Measurements from ENCODE around the gene CCDC6. TPM values are rescaled to one million over a fixed set of nuclear protein-coding genes. Genes with fewer than 3 reads are reported as not detected.
A peak's percentile ranks its signal among the peaks of the same experiment; 100 is the strongest.

The CCDC6 gene
- total RNA-seq, 1 donor from 2014 or later = 41.5 TPM

- peaks cover 23% of the 10 kb centered on the region for H3K4me1 Mint-ChIP-seq
- peak overlapping the region; percentile 7 for H3K27ac Mint-ChIP-seq (ENCODE audit: unreplicated experiment)
- DNase-seq (ENCODE audit: low read depth, low spot score) = no peak
Observed at GRCh38 chr10:59873896-59874295, 32.5 kb downstream of the CCDC6 start.

GRCh38 chr10:59872892-59873463 is 33.4 kb downstream of the CCDC6 start:
- no peaks in the 10 kb centered on the region for H3K27me3 Mint-ChIP-seq (ENCODE audit: low read depth)
- H3K9me3 Mint-ChIP-seq = no peaks in the 10 kb centered on the region
- no peak overlapping the region for H3K4me3 Mint-ChIP-seq
- H3K4me1 Mint-ChIP-seq = peaks cover 23% of the 10 kb centered on the region
- no peak overlapping the region for H3K27ac Mint-ChIP-seq (ENCODE audit: unreplicated experiment)
- no peak for DNase-seq (ENCODE audit: low read depth, low spot score)
- no peaks in the 10 kb centered on the region for H3K36me3 Mint-ChIP-seq (ENCODE audit: low read depth)
- TF ChIP-seq CTCF (conservative IDR thresholded peaks at IDR 0.05) = no peak

More at GRCh38 chr10:59873896-59874295, 32.5 kb downstream of the CCDC6 start:
- Mint-ChIP-seq H3K4me3 (no peak overlapping the region), H3K27me3 (ENCODE audit: low read depth) (no peaks in the 10 kb centered on the region), H3K9me3 (no peaks in the 10 kb centered on the region), H3K36me3 (ENCODE audit: low read depth) (no peaks in the 10 kb centered on the region)
- no peak for TF ChIP-seq CTCF (conservative IDR thresholded peaks at IDR 0.05)

- no peak for DNase-seq (ENCODE audit: low read depth, low spot score)
- Mint-ChIP-seq H3K4me1 (peaks cover 17% of the 10 kb centered on the region), H3K27me3 (ENCODE audit: low read depth) (no peaks in the 10 kb centered on the region), H3K36me3 (ENCODE audit: low read depth) (no peaks in the 10 kb centered on the region), H3K27ac (ENCODE audit: unreplicated experiment) (no peak overlapping the region), H3K9me3 (no peaks in the 10 kb centered on the region), H3K4me3 (no peak overlapping the region)
- TF ChIP-seq CTCF (conservative IDR thresholded peaks at IDR 0.05) = no peak
Observed at GRCh38 chr10:59870152-59870551, 36.2 kb downstream of the CCDC6 start.

GRCh38 chr10:59869594-59869940 is 36.8 kb downstream of the CCDC6 start:
- H3K27me3 Mint-ChIP-seq (ENCODE audit: low read depth) = no peaks in the 10 kb centered on the region
- no peak for TF ChIP-seq CTCF (conservative IDR thresholded peaks at IDR 0.05)
- peaks cover 17% of the 10 kb centered on the region for H3K4me1 Mint-ChIP-seq
- peak overlapping the region; percentile 64 for H3K27ac Mint-ChIP-seq (ENCODE audit: unreplicated experiment)
- H3K36me3 Mint-ChIP-seq (ENCODE audit: low read depth) = no peaks in the 10 kb centered on the region
- no peaks in the 10 kb centered on the region for H3K9me3 Mint-ChIP-seq
- no peak for DNase-seq (ENCODE audit: low read depth, low spot score)
- H3K4me3 Mint-ChIP-seq = no peak overlapping the region

GRCh38 chr10:59868696-59869593 is 37.4 kb downstream of the CCDC6 start:
- Mint-ChIP-seq H3K4me1 (peaks cover 13% of the 10 kb centered on the region), H3K27me3 (ENCODE audit: low read depth) (no peaks in the 10 kb centered on the region), H3K27ac (ENCODE audit: unreplicated experiment) (no peak overlapping the region)

More at GRCh38 chr10:59868696-59869593, 37.4 kb downstream of the CCDC6 start:
- Mint-ChIP-seq H3K4me3 (no peak overlapping the region), H3K36me3 (ENCODE audit: low read depth) (no peaks in the 10 kb centered on the region), H3K9me3 (no peaks in the 10 kb centered on the region)
- no peak for DNase-seq (ENCODE audit: low read depth, low spot score)
- no peak for TF ChIP-seq CTCF (conservative IDR thresholded peaks at IDR 0.05)
